ENCODE data around the gene AK8.

- TF ChIP-seq CTCF (IDR thresholded peaks at IDR 0.05) = no peak
- no peak for TF ChIP-seq POLR2AphosphoS5 (IDR thresholded peaks at IDR 0.05)
- no peak for TF ChIP-seq EP300 (IDR thresholded peaks at IDR 0.05)
- TF ChIP-seq POLR2A (IDR thresholded peaks at IDR 0.05) = no peak
Observed at GRCh38 chr9:132784286-132784830, 93.7 kb downstream of the AK8 start.
